Measurements from ENCODE around the gene ZNF454. TPM values are rescaled to one million over a fixed set of nuclear protein-coding genes. Genes with fewer than 3 reads are reported as not detected.

The ZNF454 gene
- total RNA-seq, 1 experiment from 2014 or later: 2.4 TPM

DNA sequence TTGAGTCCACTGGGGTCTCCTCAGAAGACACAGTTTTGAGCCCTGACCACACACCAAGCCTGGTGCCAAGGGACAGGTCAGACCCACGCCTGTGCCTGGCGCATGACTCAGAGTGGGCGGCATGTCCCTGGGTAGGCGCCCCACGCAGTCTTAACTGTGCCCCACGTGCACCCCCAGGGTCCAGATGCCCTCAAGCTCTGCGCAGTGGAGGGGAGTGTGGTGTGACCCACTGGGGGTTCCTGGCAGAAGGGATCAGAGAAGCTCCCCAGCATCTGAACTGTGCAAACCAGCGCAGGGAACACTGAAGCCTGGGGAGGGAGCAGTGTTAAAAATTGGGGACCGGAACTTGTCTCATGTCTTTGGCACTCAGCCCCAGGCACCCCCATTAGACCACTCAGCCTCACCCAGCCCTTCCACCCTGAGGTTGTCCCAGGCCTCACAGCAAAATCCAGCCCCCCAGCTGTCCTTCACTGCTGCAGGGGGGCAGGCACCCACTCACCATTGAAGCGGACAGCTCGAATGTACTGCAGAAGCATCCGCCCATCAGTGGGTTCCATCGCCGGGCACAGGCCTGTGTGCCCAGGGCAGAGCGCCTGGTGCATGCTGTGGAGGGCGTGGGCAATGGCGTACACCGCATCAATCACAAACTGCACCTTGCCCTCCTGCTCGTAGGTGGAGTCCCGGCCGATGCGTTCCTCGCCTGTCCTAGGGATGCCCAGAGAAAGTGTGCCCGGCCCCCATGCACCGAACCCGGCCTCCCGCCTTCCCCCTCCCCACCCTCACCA, 47.6 kb downstream of the ZNF454 start:
- DNase-seq (ENCODE audit: low spot score): no peak
- POLR2A ChIA-PET (ENCODE audit: low non-redundant PET): no interaction called here
- Histone ChIP-seq H3K4me3 (ENCODE audit: low read depth, low read length, poor library complexity, severe bottlenecking) (no peak overlapping the region), H3K36me3 (ENCODE audit: insufficient read depth, low read length, poor library complexity, severe bottlenecking) (no peaks in the 10 kb centered on the region), H3K27ac (ENCODE audit: low read depth, low read length, poor library complexity, severe bottlenecking) (no peak overlapping the region), H3K4me1 (ENCODE audit: insufficient read depth, low read length, poor library complexity, severe bottlenecking) (no peaks in the 10 kb centered on the region), H3K27me3 (replicated peaks; ENCODE audit: insufficient read depth, low read depth, low read length, poor library complexity) (peaks cover 7% of the 10 kb centered on the region), H3K9me3 (ENCODE audit: low read depth, low read length, poor library complexity, severe bottlenecking) (peaks cover 5% of the 10 kb centered on the region)
- intact Hi-C loops (cut with micrococcal nuclease; ENCODE audit: unreplicated experiment): no loop called here
- no peak for TF ChIP-seq EZH2 (IDR thresholded peaks at IDR 0.05; ENCODE audit: borderline replicate concordance, low read depth, low read length, poor library complexity, severe bottlenecking)
- TF ChIP-seq, protein P1, sequence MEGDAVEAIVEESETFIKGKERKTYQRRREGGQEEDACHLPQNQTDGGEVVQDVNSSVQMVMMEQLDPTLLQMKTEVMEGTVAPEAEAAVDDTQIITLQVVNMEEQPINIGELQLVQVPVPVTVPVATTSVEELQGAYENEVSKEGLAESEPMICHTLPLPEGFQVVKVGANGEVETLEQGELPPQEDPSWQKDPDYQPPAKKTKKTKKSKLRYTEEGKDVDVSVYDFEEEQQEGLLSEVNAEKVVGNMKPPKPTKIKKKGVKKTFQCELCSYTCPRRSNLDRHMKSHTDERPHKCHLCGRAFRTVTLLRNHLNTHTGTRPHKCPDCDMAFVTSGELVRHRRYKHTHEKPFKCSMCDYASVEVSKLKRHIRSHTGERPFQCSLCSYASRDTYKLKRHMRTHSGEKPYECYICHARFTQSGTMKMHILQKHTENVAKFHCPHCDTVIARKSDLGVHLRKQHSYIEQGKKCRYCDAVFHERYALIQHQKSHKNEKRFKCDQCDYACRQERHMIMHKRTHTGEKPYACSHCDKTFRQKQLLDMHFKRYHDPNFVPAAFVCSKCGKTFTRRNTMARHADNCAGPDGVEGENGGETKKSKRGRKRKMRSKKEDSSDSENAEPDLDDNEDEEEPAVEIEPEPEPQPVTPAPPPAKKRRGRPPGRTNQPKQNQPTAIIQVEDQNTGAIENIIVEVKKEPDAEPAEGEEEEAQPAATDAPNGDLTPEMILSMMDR (conservative IDR thresholded peaks at IDR 0.05; ENCODE audit: low read depth, low read length): no peak
- CTCF ChIA-PET: no interaction called here
- no TSS peak for BruUV-seq (replicated peaks)

DNA sequence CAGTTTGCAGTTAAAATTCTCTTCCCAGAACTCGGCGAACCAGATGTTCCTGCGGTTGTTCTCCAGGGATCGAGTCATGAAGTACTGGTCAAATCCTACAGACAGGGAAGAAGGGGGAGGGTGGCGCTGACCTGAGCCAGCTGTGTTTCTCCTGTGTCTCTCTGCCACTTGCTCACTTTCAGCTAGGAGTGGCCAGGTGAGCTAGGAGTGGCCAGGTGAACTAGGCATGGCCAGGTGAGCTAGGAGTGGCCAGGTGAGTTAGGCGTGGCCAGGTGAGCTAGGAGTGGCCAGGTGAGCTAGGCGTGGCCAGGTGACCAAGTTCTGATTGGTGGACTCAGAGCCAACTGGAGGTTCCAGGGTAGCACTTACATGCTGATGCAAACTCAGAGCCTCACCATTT, 48.3 kb downstream of the ZNF454 start:
- ChIA-PET POLR2A (ENCODE audit: low non-redundant PET) (no interaction called here), CTCF (no interaction called here)
- Histone ChIP-seq H3K4me3 (ENCODE audit: low read depth, low read length, poor library complexity, severe bottlenecking) (no peak overlapping the region), H3K27me3 (replicated peaks; ENCODE audit: insufficient read depth, low read depth, low read length, poor library complexity) (peaks cover 13% of the 10 kb centered on the region), H3K9me3 (ENCODE audit: low read depth, low read length, poor library complexity, severe bottlenecking) (peaks cover 5% of the 10 kb centered on the region), H3K27ac (ENCODE audit: low read depth, low read length, poor library complexity, severe bottlenecking) (no peak overlapping the region), H3K4me1 (ENCODE audit: insufficient read depth, low read length, poor library complexity, severe bottlenecking) (no peaks in the 10 kb centered on the region), H3K36me3 (ENCODE audit: insufficient read depth, low read length, poor library complexity, severe bottlenecking) (no peaks in the 10 kb centered on the region)
- no TSS peak for BruUV-seq (replicated peaks)
- TF ChIP-seq, protein P1 (conservative IDR thresholded peaks at IDR 0.05; ENCODE audit: low read depth, low read length): no peak
- TF ChIP-seq EZH2 (IDR thresholded peaks at IDR 0.05; ENCODE audit: borderline replicate concordance, low read depth, low read length, poor library complexity, severe bottlenecking): no peak
- no peak for DNase-seq (ENCODE audit: low spot score)
- intact Hi-C loops (cut with micrococcal nuclease; ENCODE audit: unreplicated experiment): no loop called here

DNA sequence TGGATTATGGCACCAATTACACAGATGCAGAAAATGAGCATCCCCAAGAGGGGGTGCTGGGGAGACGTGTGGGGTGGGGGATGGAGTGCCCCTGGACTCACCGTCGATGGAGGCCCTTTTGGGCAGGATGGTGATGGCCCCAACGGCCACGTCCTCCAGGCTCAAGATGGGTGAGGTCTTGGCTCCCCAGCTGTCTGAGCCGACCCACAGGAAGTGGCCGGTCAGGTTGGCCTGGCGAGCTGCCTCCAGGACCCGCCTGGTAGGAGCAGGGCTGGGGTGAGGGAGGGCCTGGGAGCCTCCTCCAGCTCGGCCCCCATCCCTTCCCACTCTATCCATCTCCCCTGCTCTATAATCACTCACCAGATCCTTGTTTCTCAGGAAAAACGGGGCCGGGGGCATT, 49.5 kb downstream of the ZNF454 start:
- CTCF ChIA-PET: no interaction called here
- intact Hi-C loops (cut with micrococcal nuclease; ENCODE audit: unreplicated experiment): no loop called here
- DNase-seq (ENCODE audit: low spot score): no peak
- Histone ChIP-seq H3K4me3 (ENCODE audit: low read depth, low read length, poor library complexity, severe bottlenecking) (no peak overlapping the region), H3K9me3 (ENCODE audit: low read depth, low read length, poor library complexity, severe bottlenecking) (peaks cover 5% of the 10 kb centered on the region), H3K27ac (ENCODE audit: low read depth, low read length, poor library complexity, severe bottlenecking) (no peak overlapping the region), H3K4me1 (ENCODE audit: insufficient read depth, low read length, poor library complexity, severe bottlenecking) (no peaks in the 10 kb centered on the region), H3K27me3 (replicated peaks; ENCODE audit: insufficient read depth, low read depth, low read length, poor library complexity) (peaks cover 21% of the 10 kb centered on the region), H3K36me3 (ENCODE audit: insufficient read depth, low read length, poor library complexity, severe bottlenecking) (no peaks in the 10 kb centered on the region)
- TF ChIP-seq, protein P1 (conservative IDR thresholded peaks at IDR 0.05; ENCODE audit: low read depth, low read length): no peak
- no peak for TF ChIP-seq EZH2 (IDR thresholded peaks at IDR 0.05; ENCODE audit: borderline replicate concordance, low read depth, low read length, poor library complexity, severe bottlenecking)
- POLR2A ChIA-PET (ENCODE audit: low non-redundant PET): no interaction called here
- BruUV-seq (replicated peaks): no TSS peak
